Ecto neural progenitor cell (in vitro differentiated cells): ENCODE data around the gene FANCM.
A peak's percentile ranks its signal among the peaks of the same experiment; 100 is the strongest.
"Not testable (repeated sequence)": the region's sequence is repeated elsewhere in the genome, so short reads cannot be mapped to it uniquely, and the experiment has no call there.

Experiments
- DNase-seq: peaks from one replicate; pipeline ENCODE4 v3.0.0-alpha.2; 2018; ENCODE audit warnings: low spot score

Gene FANCM

GRCh38 chr14:45135659-45136395, at the start of gene FANCM:
TSS of gene FANCM (plus strand) at chr14:45135930. CDS start at chr14:45136032, 102 bp downstream.
- peak; percentile 91 for DNase-seq

DNA sequence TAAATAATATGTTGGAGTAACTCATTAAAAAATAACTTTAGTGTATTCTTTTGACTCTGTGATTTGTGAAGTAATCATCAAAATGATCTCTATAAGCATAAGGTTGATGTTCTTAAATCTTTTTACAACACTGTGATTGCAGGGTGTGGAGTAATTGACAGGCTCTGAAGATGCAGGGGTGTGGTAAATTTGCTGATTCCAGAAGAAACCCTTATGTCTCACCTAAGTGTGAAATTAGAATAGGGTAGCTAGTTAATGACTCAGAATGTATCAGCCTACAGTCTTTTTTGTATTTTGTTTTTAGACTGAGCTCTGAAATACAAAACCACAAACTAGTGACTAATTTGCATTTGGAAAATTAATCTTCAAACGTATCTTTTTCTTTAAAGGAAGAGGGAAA, 45.9 kb upstream of the FANCM start:
- no peak for DNase-seq

DNA sequence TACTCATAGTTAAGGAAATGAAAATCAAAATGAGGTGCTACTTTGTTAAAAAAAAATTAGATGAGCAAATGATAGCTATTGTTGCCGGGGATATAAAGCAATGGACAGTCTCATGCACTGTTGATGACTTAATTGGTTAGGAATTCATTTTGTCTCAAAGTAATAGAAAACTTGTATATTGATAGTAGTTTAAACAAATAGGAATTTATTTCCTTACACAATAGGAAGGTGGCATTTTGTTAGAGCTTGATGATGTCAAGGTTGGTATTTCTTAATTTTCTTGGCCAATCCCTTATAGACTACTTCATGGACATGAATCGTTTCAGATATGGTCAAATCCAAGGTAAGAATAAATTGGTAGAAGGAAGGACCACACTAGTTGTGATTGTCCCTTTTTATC, 44.0 kb upstream of the FANCM start:
- DNase-seq = no peak

- no peak for DNase-seq
Observed at GRCh38 chr14:45094275-45094674, 41.5 kb upstream of the FANCM start.

DNA sequence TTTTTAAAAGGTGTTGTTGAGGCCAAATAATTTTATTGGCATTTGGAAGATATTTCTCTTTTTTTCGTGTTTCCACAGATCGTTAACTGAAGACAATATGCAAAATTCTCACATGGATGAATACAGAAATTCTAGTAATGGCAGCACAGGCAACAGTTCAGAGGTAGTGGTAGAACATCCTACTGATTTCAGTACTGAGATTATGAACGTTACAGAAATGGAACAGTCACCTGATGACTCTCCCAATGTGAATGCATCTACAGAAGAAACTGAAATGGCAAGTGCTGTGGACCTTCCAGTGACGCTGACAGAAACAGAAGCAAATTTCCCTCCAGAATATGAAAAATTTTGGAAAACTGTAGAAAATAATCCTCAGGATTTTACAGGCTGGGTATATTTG, 40.6 kb upstream of the FANCM start:
- no peak for DNase-seq

GRCh38 chr14:45096218-45096617, 39.5 kb upstream of the FANCM start:
- DNase-seq = no peak

GRCh38 chr14:45103806-45104205, 31.9 kb upstream of the FANCM start:
- DNase-seq = no peak

- no peak for DNase-seq
Observed at GRCh38 chr14:45104561-45104960, 31.2 kb upstream of the FANCM start.

DNA sequence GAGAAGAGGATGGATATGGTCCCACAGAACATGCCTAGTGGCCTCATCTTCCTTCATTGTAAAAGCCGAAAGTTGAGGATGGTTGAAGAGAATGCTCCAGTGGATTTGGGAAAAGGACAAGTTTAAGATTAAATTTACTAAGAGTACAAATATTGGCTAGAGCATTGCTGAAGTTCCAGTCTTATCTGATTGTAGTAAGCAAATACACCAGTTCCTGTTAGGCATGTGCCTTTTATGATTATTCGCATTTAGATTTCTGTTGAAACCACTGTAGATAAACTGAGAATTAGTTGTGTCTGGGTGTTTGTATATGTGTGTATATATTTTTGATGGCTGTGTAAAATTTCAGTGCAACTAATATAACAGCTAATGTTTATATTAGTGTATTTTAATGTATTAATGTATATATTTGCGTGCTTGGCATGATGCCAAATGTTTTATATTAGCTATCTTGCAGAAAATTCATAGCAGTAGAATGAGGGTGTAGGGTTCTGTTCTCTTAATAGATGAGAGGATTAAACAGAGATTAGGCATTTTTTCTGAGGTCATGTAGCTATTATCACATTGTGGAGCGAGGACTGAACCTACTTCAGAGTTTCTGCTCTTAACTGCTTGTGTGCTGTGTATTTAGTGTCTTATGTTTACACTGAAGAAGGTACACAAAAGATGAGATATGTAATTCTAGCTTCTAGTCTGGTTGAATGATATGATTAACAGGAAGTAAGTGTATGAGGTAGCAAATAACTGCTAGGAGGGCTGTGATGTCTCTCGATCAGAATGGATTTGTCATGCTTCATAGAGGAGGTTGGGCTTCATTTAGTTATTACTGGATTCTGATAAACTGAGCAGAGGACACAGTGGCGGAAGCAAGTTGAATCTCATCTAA, 22.6 kb upstream of the FANCM start:
- DNase-seq = no peak

DNA sequence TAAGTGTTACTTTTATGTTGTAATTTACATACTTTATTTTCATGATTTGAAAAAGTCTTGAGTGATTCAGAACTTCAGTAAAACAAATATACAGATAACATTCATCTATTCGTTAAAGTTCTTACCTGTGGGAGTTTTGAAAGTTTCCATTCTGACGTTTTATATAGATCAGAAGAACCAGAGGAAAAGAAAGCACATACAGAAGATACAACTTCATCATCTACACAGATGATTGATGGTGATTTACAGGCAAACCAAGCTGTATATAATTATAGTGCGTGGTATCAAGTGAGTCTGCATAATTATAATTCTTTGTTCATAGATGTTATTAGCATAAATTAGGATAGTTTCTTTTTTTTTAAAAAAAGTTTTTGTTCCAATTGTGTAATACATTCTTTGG, 21.4 kb upstream of the FANCM start:
- DNase-seq = no peak

GRCh38 chr14:45118594-45118993, 17.1 kb upstream of the FANCM start:
- DNase-seq = no peak

- DNase-seq = no peak
Observed at GRCh38 chr14:45120096-45120495, 15.6 kb upstream of the FANCM start.

DNA sequence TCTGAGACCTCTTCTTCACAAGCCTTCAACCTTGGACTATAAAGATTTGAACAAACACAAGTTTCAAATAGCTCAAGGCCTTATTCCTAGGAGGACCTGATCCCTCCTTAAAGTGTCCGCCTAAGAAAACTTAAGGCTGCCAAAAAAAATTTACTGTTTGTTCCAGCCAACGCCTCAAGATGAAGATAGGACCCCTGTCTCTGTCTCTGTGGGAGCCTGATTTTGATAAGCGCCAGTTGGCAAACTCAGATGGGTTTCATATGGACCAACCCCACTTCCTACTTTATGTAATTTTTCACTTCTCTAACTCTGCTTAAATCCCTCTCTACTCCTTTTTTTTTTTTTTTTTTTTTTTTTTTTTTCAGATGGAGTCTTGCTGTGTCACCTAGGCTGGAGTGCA, 12.5 kb upstream of the FANCM start:
- no peak for DNase-seq

- no peak for DNase-seq
Observed at GRCh38 chr14:45125754-45126153, 10.0 kb upstream of the FANCM start.

DNA sequence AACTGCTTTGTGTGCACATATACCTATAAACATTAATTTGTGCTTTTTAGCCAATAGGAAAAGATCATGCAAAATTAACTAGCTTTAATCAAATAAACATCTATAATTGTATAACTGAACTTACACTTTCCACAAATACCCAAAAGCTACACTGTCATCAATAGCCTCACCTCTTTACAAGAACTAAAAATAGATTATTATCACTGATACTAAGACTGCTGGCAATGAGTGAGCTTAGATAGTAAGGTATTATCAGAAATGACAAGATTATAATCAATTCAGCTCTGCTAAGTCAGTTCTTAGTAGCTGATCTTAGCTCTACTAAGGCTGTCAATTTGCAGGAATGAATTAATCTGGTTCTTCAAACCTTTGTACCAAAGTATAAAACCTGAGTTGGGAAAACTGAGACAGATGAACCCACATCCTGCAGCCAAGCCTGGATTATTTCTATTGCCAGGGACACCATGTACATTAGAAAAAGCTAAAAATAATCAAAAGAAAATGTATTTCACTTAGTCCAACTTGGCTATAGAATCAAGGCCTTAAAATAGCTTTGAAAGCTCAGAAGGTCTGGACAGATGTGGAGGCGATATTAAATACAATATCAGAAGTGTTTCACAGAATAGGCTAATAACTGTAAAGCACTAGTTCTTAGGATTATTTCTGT, 6.6 kb upstream of the FANCM start:
- DNase-seq = no peak

DNA sequence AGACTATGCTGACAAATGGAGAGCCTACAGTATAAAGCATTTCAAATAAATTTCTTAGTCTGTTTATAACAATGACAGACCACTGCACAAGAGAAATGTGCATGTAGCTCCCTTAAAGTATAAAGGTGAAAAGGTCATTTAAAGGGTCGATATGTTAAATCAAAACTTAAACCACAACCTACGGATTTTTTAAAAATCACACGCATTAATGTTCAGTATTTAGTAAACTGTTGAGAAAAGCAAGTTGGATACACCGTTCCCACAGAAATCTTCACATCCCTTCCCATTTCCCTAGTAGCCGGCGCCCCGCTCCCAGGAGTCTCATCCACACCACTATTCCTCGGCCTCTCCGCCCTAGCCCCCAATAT, 2.1 kb upstream of the FANCM start:
- no peak for DNase-seq

GRCh38 chr14:45134051-45134958, 1.4 kb upstream of the FANCM start, which contains the start of gene FKBP3:
TSS of gene FKBP3 (minus strand) at chr14:45134481. CDS start at chr14:45134456, 25 bp downstream.
- DNase-seq = peak; percentile 96

- no peak for DNase-seq
Observed at GRCh38 chr14:45135156-45135555, 574 bp upstream of the FANCM start.

GRCh38 chr14:45136399-45136798, 669 bp downstream of the FANCM start:
- DNase-seq = no peak

DNA sequence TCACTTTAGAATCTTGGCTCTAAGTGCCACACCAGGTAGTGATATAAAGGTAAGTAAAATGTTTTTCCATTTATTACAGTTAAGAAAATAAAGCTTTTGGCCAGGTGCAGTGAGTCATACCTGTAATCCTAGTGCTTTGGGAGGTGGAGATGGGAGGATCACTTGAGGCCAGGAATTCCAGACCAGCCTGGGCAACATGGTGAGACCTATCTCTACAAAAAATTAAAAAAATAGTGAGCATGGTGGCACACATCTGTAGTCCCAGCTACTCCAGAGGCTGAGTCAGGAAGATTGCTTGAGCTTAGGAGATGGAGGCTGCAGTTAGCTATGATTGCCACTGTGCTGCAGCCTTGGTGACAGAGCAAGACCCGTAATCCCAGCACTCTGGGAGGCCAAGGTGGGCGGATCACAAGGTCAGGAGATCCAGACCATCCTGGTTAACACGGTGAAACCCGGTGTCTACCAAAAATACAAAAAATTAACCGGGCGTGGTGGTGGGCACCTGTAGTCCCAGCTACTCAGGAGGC, 5.0 kb downstream of the FANCM start:
- no peak for DNase-seq

DNA sequence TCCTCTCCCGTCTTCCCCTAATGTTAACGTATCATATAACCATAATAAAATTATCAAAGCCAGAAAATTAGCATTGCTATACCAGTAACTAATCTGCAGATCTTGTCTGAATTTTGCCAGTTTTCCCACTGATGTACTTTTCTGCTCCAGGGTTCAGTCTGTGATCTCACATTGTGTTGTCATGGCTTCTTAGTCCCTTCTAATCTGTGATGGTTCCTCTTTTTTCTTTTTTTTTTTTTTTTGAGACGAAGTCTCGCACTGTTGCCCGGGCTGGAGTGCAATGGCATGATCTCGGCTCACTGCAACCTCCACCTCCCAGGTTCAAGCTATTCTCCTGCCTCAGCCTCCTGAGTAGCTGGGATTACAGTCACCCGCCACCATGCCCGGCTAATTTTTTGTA, 6.4 kb downstream of the FANCM start:
- not testable (repeated sequence) for DNase-seq
